Vagina (tissue), 2 donors: ENCODE data around the gene KRTAP10-11.

Experiments used
- POLR2A ChIP-seq, 2 donors: fragments of 450-650 bp; IDR thresholded peaks; one replicate each; pipeline ENCODE4 v1.6.1; 2017; ENCODE audit warnings: antibody characterized with exemption in 2 of 2, mild to moderate bottlenecking in 2 of 2, moderate library complexity in 2 of 2
- POLR2AphosphoS5 ChIP-seq, 2 donors: sonication (generic); formaldehyde crosslinking; IDR thresholded peaks; one replicate each; pipeline ENCODE4 v1.9.0; 2017; ENCODE audit warnings: antibody characterized with exemption in 2 of 2, mild to moderate bottlenecking in 2 of 2, low read depth in 1 of 2; ENCODE audit not compliant: insufficient read depth in 1 of 2
- TF ChIP-seq, protein P1 (sequence below), 3 experiments: fragments of 450-650 bp in 2 of 3; fragments of 200-600 bp in 1 of 3; sonication (generic) in 1 of 3; IDR thresholded peaks; one replicate each; pipeline ENCODE4 v1.5.1; 2017 to 2019; ENCODE audit warnings: antibody characterized with exemption in 3 of 3, mild to moderate bottlenecking in 2 of 3, moderate library complexity in 2 of 3

DNA sequence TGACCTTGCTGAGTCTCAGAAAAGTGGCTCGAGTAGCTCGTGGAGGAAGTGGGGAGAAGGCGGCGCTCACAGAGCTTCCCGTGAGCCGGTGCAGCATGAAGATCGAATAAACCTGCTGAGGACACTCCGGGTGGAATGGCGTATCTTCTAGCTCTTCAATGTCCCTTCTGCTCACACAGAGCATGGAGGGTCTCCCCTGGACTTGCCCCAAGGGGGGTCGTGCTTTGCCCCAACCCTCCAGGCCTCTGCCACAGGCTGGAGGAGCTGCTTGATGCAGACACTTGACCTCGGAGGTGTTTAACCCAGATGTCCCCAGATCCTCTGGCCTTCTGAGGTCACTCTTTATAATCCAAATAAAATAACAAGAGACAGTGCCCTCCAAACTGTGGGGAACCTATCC lies 48.6 kb downstream of the KRTAP10-11 start:
- TF ChIP-seq, protein P1, sequence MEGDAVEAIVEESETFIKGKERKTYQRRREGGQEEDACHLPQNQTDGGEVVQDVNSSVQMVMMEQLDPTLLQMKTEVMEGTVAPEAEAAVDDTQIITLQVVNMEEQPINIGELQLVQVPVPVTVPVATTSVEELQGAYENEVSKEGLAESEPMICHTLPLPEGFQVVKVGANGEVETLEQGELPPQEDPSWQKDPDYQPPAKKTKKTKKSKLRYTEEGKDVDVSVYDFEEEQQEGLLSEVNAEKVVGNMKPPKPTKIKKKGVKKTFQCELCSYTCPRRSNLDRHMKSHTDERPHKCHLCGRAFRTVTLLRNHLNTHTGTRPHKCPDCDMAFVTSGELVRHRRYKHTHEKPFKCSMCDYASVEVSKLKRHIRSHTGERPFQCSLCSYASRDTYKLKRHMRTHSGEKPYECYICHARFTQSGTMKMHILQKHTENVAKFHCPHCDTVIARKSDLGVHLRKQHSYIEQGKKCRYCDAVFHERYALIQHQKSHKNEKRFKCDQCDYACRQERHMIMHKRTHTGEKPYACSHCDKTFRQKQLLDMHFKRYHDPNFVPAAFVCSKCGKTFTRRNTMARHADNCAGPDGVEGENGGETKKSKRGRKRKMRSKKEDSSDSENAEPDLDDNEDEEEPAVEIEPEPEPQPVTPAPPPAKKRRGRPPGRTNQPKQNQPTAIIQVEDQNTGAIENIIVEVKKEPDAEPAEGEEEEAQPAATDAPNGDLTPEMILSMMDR (IDR thresholded peaks at IDR 0.05): no peak
- TF ChIP-seq POLR2A (IDR thresholded peaks at IDR 0.05) (no peak), POLR2AphosphoS5 (IDR thresholded peaks at IDR 0.05; ENCODE audit: insufficient read depth in 1 of 2, low read depth in 1 of 2) (no peak)
